Measurements from ENCODE around the gene KREMEN1. TPM values are rescaled to one million over a fixed set of nuclear protein-coding genes. Genes with fewer than 3 reads are reported as not detected.

KREMEN1 gene, protein sequence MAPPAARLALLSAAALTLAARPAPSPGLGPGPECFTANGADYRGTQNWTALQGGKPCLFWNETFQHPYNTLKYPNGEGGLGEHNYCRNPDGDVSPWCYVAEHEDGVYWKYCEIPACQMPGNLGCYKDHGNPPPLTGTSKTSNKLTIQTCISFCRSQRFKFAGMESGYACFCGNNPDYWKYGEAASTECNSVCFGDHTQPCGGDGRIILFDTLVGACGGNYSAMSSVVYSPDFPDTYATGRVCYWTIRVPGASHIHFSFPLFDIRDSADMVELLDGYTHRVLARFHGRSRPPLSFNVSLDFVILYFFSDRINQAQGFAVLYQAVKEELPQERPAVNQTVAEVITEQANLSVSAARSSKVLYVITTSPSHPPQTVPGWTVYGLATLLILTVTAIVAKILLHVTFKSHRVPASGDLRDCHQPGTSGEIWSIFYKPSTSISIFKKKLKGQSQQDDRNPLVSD
- polyA plus RNA-seq = 10 to 100 TPM in 2 of 4 donors, 1 to 10 TPM in 2; 1.1 to 24.6 (median 7.0) TPM
- long read RNA-seq, donor 1, full-length matches to known transcripts = 2 of 13 reads
- long read RNA-seq, donor 1, partial matches to known transcripts = 11 of 13 reads
- long read RNA-seq, donor 1, other reads (novel, unspliced or antisense) = 0 of 13 reads
- long read RNA-seq, donor 2, full-length matches to known transcripts = 2 of 2 reads
- long read RNA-seq, donor 2, partial matches to known transcripts = 0 of 2 reads
- long read RNA-seq, donor 2, other reads (novel, unspliced or antisense) = 0 of 2 reads
- long read RNA-seq, donor 3, full-length matches to known transcripts = 1 of 1 reads
- long read RNA-seq, donor 3, partial matches to known transcripts = 0 of 1 reads
- long read RNA-seq, donor 3, other reads (novel, unspliced or antisense) = 0 of 1 reads
- long read RNA-seq, donor 4 = 0 reads
- long read RNA-seq, donor 5 = 0 reads
- long read RNA-seq, donor 6, full-length matches to known transcripts = 1 of 1 reads
- long read RNA-seq, donor 6, partial matches to known transcripts = 0 of 1 reads
- long read RNA-seq, donor 6, other reads (novel, unspliced or antisense) = 0 of 1 reads
- long read RNA-seq, donor 7, full-length matches to known transcripts = 2 of 2 reads
- long read RNA-seq, donor 7, partial matches to known transcripts = 0 of 2 reads
- long read RNA-seq, donor 7, other reads (novel, unspliced or antisense) = 0 of 2 reads
- long read RNA-seq, donor 8, full-length matches to known transcripts = 1 of 1 reads
- long read RNA-seq, donor 8, partial matches to known transcripts = 0 of 1 reads
- long read RNA-seq, donor 8, other reads (novel, unspliced or antisense) = 0 of 1 reads
- long read RNA-seq, donor 9 = 0 reads
- long read RNA-seq, donor 10, full-length matches to known transcripts = 5 of 5 reads
- long read RNA-seq, donor 10, partial matches to known transcripts = 0 of 5 reads
- long read RNA-seq, donor 10, other reads (novel, unspliced or antisense) = 0 of 5 reads

GRCh38 chr22:29072979-29073617 lies at the start of gene KREMEN1:
Gene KREMEN1, plus strand, starts transcription at chr22:29073035. Its CDS starts 96 bp downstream, at chr22:29073131.
- 1% methylated on average over 14 to 76 of the region's 76 CpGs for WGBS, 3 donors
- DNase-seq (peak in 1 of 2 donors; percentile 59), FAIRE-seq (no peak)
- Histone ChIP-seq H3K9me3 (ENCODE audit: control insufficient read depth in 2 of 2, insufficient read depth in 1 of 2, low read depth in 1 of 2, low read length in 1 of 2) (no peaks in the 10 kb centered on the region), H3K4me3 (ENCODE audit: low read depth in 1 of 3, low read length in 3 of 3) (peak within 1 kb of the TSS; percentile 69 to 89 (median 87)), H3K27me3 (ENCODE audit: control insufficient read depth in 3 of 3, insufficient read depth in 3 of 3, low read length in 3 of 3) (no peaks in the 10 kb centered on the region), H3K36me3 (ENCODE audit: control insufficient read depth in 3 of 3, insufficient read depth in 2 of 3, low read depth in 1 of 3, low read length in 3 of 3) (no peaks in the 10 kb centered on the region), H3K4me1 (ENCODE audit: control insufficient read depth in 3 of 3, insufficient read depth in 2 of 3, low read depth in 1 of 3, low read length in 2 of 3) (peaks cover 0 to 28% (median 0%) of the 10 kb centered on the region in 3 donors), H3K27ac (ENCODE audit: low read depth in 1 of 3, low read length in 2 of 3) (peak within 1 kb of the TSS; percentile 37 to 66 (median 53))

GRCh38 chr22:29023172-29023796 lies 49.6 kb upstream of the KREMEN1 start:
- WGBS, 3 donors = 35 to 49% (median 40%) methylated on average over 3 of the region's 3 CpGs
- peaks cover 0 to 2% of the 10 kb centered on the region in 2 donors for H3K9me3 ChIP-seq (ENCODE audit: control insufficient read depth in 2 of 2, insufficient read depth in 1 of 2, low read depth in 1 of 2, low read length in 1 of 2)
- peaks cover 0 to 26% (median 3%) of the 10 kb centered on the region in 3 donors for H3K4me1 ChIP-seq (ENCODE audit: control insufficient read depth in 3 of 3, insufficient read depth in 2 of 3, low read depth in 1 of 3, low read length in 2 of 3)
- H3K27me3 ChIP-seq (ENCODE audit: control insufficient read depth in 3 of 3, insufficient read depth in 3 of 3, low read length in 3 of 3) = no peaks in the 10 kb centered on the region
- peak overlapping the region in 2 of 3 donors; percentile 23 to 29 for H3K27ac ChIP-seq (ENCODE audit: low read depth in 1 of 3, low read length in 2 of 3)
- no peak for FAIRE-seq
- H3K4me3 ChIP-seq (ENCODE audit: low read depth in 1 of 3, low read length in 3 of 3) = no peak overlapping the region
- DNase-seq = peak in 1 of 2 donors; percentile 42
- peaks cover 0 to 17% (median 0%) of the 10 kb centered on the region in 3 donors for H3K36me3 ChIP-seq (ENCODE audit: control insufficient read depth in 3 of 3, insufficient read depth in 2 of 3, low read depth in 1 of 3, low read length in 3 of 3)

GRCh38 chr22:29026579-29026978 lies 46.3 kb upstream of the KREMEN1 start:
- Histone ChIP-seq H3K9me3 (ENCODE audit: control insufficient read depth in 2 of 2, insufficient read depth in 1 of 2, low read depth in 1 of 2, low read length in 1 of 2) (no peaks in the 10 kb centered on the region), H3K27ac (ENCODE audit: low read depth in 1 of 3, low read length in 2 of 3) (no peak overlapping the region), H3K27me3 (ENCODE audit: control insufficient read depth in 3 of 3, insufficient read depth in 3 of 3, low read length in 3 of 3) (no peaks in the 10 kb centered on the region), H3K4me3 (ENCODE audit: low read depth in 1 of 3, low read length in 3 of 3) (no peak overlapping the region), H3K4me1 (ENCODE audit: control insufficient read depth in 3 of 3, insufficient read depth in 2 of 3, low read depth in 1 of 3, low read length in 2 of 3) (peaks cover 6 to 54% (median 9%) of the 10 kb centered on the region in 3 donors), H3K36me3 (ENCODE audit: control insufficient read depth in 3 of 3, insufficient read depth in 2 of 3, low read depth in 1 of 3, low read length in 3 of 3) (peaks cover 0 to 16% (median 0%) of the 10 kb centered on the region in 3 donors)
- 93 to 95% (median 94%) methylated on average over 3 of the region's 3 CpGs for WGBS, 3 donors
- no peak for DNase-seq
- no peak for FAIRE-seq

DNA sequence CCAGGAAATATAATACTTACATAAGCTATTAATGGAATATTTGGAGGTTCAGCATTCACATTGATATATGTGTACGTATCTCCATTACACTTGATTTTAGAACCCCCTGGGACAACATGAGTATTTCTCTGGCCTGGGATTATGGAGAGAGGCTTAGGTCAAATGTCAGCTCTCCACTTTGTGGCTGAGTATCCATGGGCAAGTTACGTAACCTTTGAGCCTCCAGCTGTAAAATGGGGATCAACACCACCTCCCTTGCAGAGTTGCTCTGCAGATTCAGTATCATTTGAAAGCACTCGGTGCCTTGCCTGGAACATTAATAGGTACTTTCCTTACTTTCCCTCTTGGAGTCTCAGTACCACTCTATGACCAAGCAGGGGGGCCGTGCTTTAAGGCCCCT lies 44.4 kb upstream of the KREMEN1 start:
- 40 to 71% (median 40%) methylated on average over 4 of the region's 4 CpGs for WGBS, 3 donors
- DNase-seq (peak in 1 of 2 donors; percentile 46), FAIRE-seq (no peak)
- Histone ChIP-seq H3K4me3 (ENCODE audit: low read depth in 1 of 3, low read length in 3 of 3) (no peak overlapping the region), H3K27ac (ENCODE audit: low read depth in 1 of 3, low read length in 2 of 3) (no peak overlapping the region), H3K27me3 (ENCODE audit: control insufficient read depth in 3 of 3, insufficient read depth in 3 of 3, low read length in 3 of 3) (no peaks in the 10 kb centered on the region), H3K9me3 (ENCODE audit: control insufficient read depth in 2 of 2, insufficient read depth in 1 of 2, low read depth in 1 of 2, low read length in 1 of 2) (no peaks in the 10 kb centered on the region), H3K4me1 (ENCODE audit: control insufficient read depth in 3 of 3, insufficient read depth in 2 of 3, low read depth in 1 of 3, low read length in 2 of 3) (peaks cover 6 to 47% (median 7%) of the 10 kb centered on the region in 3 donors), H3K36me3 (ENCODE audit: control insufficient read depth in 3 of 3, insufficient read depth in 2 of 3, low read depth in 1 of 3, low read length in 3 of 3) (peaks cover 0 to 17% (median 0%) of the 10 kb centered on the region in 3 donors)

- Histone ChIP-seq H3K27me3 (ENCODE audit: control insufficient read depth in 3 of 3, insufficient read depth in 3 of 3, low read length in 3 of 3) (no peaks in the 10 kb centered on the region), H3K36me3 (ENCODE audit: control insufficient read depth in 3 of 3, insufficient read depth in 2 of 3, low read depth in 1 of 3, low read length in 3 of 3) (peaks cover 0 to 21% (median 0%) of the 10 kb centered on the region in 3 donors), H3K4me3 (ENCODE audit: low read depth in 1 of 3, low read length in 3 of 3) (no peak overlapping the region), H3K27ac (ENCODE audit: low read depth in 1 of 3, low read length in 2 of 3) (peak overlapping the region in 2 of 3 donors; percentile 41 to 72), H3K4me1 (ENCODE audit: control insufficient read depth in 3 of 3, insufficient read depth in 2 of 3, low read depth in 1 of 3, low read length in 2 of 3) (peaks cover 6 to 39% (median 7%) of the 10 kb centered on the region in 3 donors), H3K9me3 (ENCODE audit: control insufficient read depth in 2 of 2, insufficient read depth in 1 of 2, low read depth in 1 of 2, low read length in 1 of 2) (no peaks in the 10 kb centered on the region)
- DNase-seq (no peak), FAIRE-seq (no peak)
- WGBS, 3 donors = 39 to 77% (median 61%) methylated on average over 9 of the region's 9 CpGs
These were observed 43.4 kb upstream of the KREMEN1 start for GRCh38 chr22:29029202-29030000.

GRCh38 chr22:29030016-29030617 lies 42.7 kb upstream of the KREMEN1 start:
- Histone ChIP-seq H3K27me3 (ENCODE audit: control insufficient read depth in 3 of 3, insufficient read depth in 3 of 3, low read length in 3 of 3) (no peaks in the 10 kb centered on the region), H3K4me1 (ENCODE audit: control insufficient read depth in 3 of 3, insufficient read depth in 2 of 3, low read depth in 1 of 3, low read length in 2 of 3) (peaks cover 6 to 35% (median 7%) of the 10 kb centered on the region in 3 donors), H3K36me3 (ENCODE audit: control insufficient read depth in 3 of 3, insufficient read depth in 2 of 3, low read depth in 1 of 3, low read length in 3 of 3) (peaks cover 0 to 19% (median 0%) of the 10 kb centered on the region in 3 donors), H3K27ac (ENCODE audit: low read depth in 1 of 3, low read length in 2 of 3) (peak overlapping the region in 2 of 3 donors; percentile 41 to 93), H3K4me3 (ENCODE audit: low read depth in 1 of 3, low read length in 3 of 3) (peak overlapping the region in 2 of 3 donors; percentile 52 to 55), H3K9me3 (ENCODE audit: control insufficient read depth in 2 of 2, insufficient read depth in 1 of 2, low read depth in 1 of 2, low read length in 1 of 2) (no peaks in the 10 kb centered on the region)
- no peak for FAIRE-seq
- WGBS, 3 donors = 4 to 24% (median 9%) methylated on average over 20 of the region's 20 CpGs
- DNase-seq = peak in 1 of 2 donors; percentile 40

Data from small intestine (tissue), 16 donors.